ENCODE results near the gene LSR. TPM values are rescaled to one million over a fixed set of nuclear protein-coding genes. Genes with fewer than 3 reads are reported as not detected.

LSR gene
- total RNA-seq, 1 donor from 2014 or later, result 27.1 TPM

- no peak for TF ChIP-seq CTCF (IDR thresholded peaks at IDR 0.05)
- no peak for TF ChIP-seq EZH2 (IDR thresholded peaks at IDR 0.05)
- TF ChIP-seq EZH2phosphoT487 (IDR thresholded peaks at IDR 0.05), result no peak
- no peak overlapping the region for H3K4me3 Mint-ChIP-seq
- Histone ChIP-seq H3K27me3 (no peaks in the 10 kb centered on the region), H3F3A (ENCODE audit: low read depth) (peaks cover 8% of the 10 kb centered on the region), H3K36me3 (no peaks in the 10 kb centered on the region), H3K9ac (no peak overlapping the region), H3K9me3 (ENCODE audit: low read depth) (no peaks in the 10 kb centered on the region), H3K4me3 (no peak overlapping the region), H2AFZ (replicated peaks) (no peak overlapping the region), H3K4me2 (no peak overlapping the region), H3K4me1 (no peaks in the 10 kb centered on the region), H4K20me1 (ENCODE audit: low read depth) (no peaks in the 10 kb centered on the region), H3K27ac (no peak overlapping the region), H3K79me2 (ENCODE audit: low read depth) (no peaks in the 10 kb centered on the region)
- peaks cover 5% of the 10 kb centered on the region for H3K27me3 Mint-ChIP-seq (ENCODE audit: insufficient read depth, low read depth)
- no peak for DNase-seq (ENCODE audit: low spot score)
- H3K27ac Mint-ChIP-seq, result no peak overlapping the region
- no peaks in the 10 kb centered on the region for H3K4me1 Mint-ChIP-seq
- no peaks in the 10 kb centered on the region for H3K9me3 Mint-ChIP-seq
- no peaks in the 10 kb centered on the region for H3K36me3 Mint-ChIP-seq
These were observed 39.2 kb upstream of the LSR start for GRCh38 chr19:35209646-35210045.

- H3K36me3 ChIP-seq, result no peaks in the 10 kb centered on the region
- no peaks in the 10 kb centered on the region for H3K79me2 ChIP-seq (ENCODE audit: low read depth)
- Mint-ChIP-seq H3K9me3 (no peaks in the 10 kb centered on the region), H3K4me1 (no peaks in the 10 kb centered on the region), H3K4me3 (no peak overlapping the region), H3K36me3 (no peaks in the 10 kb centered on the region), H3K27me3 (ENCODE audit: insufficient read depth, low read depth) (peaks cover 5% of the 10 kb centered on the region), H3K27ac (no peak overlapping the region)
- H3K4me1 ChIP-seq, result no peaks in the 10 kb centered on the region
- H3K27ac ChIP-seq, result no peak overlapping the region
- H3K9ac ChIP-seq, result no peak overlapping the region
- no peak for TF ChIP-seq EZH2phosphoT487 (IDR thresholded peaks at IDR 0.05)
- TF ChIP-seq CTCF (IDR thresholded peaks at IDR 0.05), result no peak
- no peak for TF ChIP-seq EZH2 (IDR thresholded peaks at IDR 0.05)
- H3K4me3 ChIP-seq, result no peak overlapping the region
- no peak overlapping the region for H3K4me2 ChIP-seq
- no peak overlapping the region for H2AFZ ChIP-seq (replicated peaks)
- H3K9me3 ChIP-seq (ENCODE audit: low read depth), result no peaks in the 10 kb centered on the region
- H3K27me3 ChIP-seq, result no peaks in the 10 kb centered on the region
- no peak for DNase-seq (ENCODE audit: low spot score)
- peaks cover under 1% of the 10 kb centered on the region for H3F3A ChIP-seq (ENCODE audit: low read depth)
- H4K20me1 ChIP-seq (ENCODE audit: low read depth), result no peaks in the 10 kb centered on the region
These were observed 37.1 kb upstream of the LSR start for GRCh38 chr19:35211545-35212230.

GRCh38 chr19:35212241-35212640 is 36.6 kb upstream of the LSR start:
- Mint-ChIP-seq H3K4me3 (no peak overlapping the region), H3K4me1 (no peaks in the 10 kb centered on the region), H3K27ac (no peak overlapping the region), H3K27me3 (ENCODE audit: insufficient read depth, low read depth) (peaks cover 5% of the 10 kb centered on the region), H3K9me3 (no peaks in the 10 kb centered on the region), H3K36me3 (no peaks in the 10 kb centered on the region)
- H3F3A ChIP-seq (ENCODE audit: low read depth), result no peaks in the 10 kb centered on the region
- no peak overlapping the region for H3K4me2 ChIP-seq
- DNase-seq (ENCODE audit: low spot score), result no peak
- H3K9ac ChIP-seq, result no peak overlapping the region
- no peaks in the 10 kb centered on the region for H3K4me1 ChIP-seq
- TF ChIP-seq EZH2phosphoT487 (IDR thresholded peaks at IDR 0.05) (no peak), CTCF (IDR thresholded peaks at IDR 0.05) (no peak), EZH2 (IDR thresholded peaks at IDR 0.05) (no peak)
- no peak overlapping the region for H3K4me3 ChIP-seq
- no peak overlapping the region for H3K27ac ChIP-seq
- no peaks in the 10 kb centered on the region for H3K9me3 ChIP-seq (ENCODE audit: low read depth)
- no peaks in the 10 kb centered on the region for H3K79me2 ChIP-seq (ENCODE audit: low read depth)
- no peaks in the 10 kb centered on the region for H3K36me3 ChIP-seq
- no peaks in the 10 kb centered on the region for H3K27me3 ChIP-seq
- no peak overlapping the region for H2AFZ ChIP-seq (replicated peaks)
- H4K20me1 ChIP-seq (ENCODE audit: low read depth), result no peaks in the 10 kb centered on the region

Data from neural progenitor cell (in vitro differentiated cells).